ENCODE results near the gene DCANP1.

Gene DCANP1

GRCh38 chr5:135447298-135447929 lies at the start of gene DCANP1:
Gene DCANP1 (minus strand): TSS chr5:135447348. CDS start chr5:135447108, 240 bp downstream.
- DNase-seq: no peak

GRCh38 chr5:135495531-135495930 lies 48.4 kb upstream of the DCANP1 start:
- DNase-seq: peak; percentile 34

GRCh38 chr5:135494196-135494595 lies 47.0 kb upstream of the DCANP1 start:
- DNase-seq: no peak

GRCh38 chr5:135493406-135494180 lies 46.4 kb upstream of the DCANP1 start:
- DNase-seq: peak; percentile 90

GRCh38 chr5:135492319-135492626 lies 45.1 kb upstream of the DCANP1 start:
- peak; percentile 32 for DNase-seq

- DNase-seq: no peak
Measured at GRCh38 chr5:135491552-135492318, 44.6 kb upstream of the DCANP1 start.

GRCh38 chr5:135491038-135491551 lies 43.9 kb upstream of the DCANP1 start:
- no peak for DNase-seq

- no peak for DNase-seq
Measured at GRCh38 chr5:135490245-135491037, 43.3 kb upstream of the DCANP1 start.

- no peak for DNase-seq
Measured at GRCh38 chr5:135489466-135490244, 42.5 kb upstream of the DCANP1 start.

GRCh38 chr5:135488727-135489465 lies 41.7 kb upstream of the DCANP1 start:
- no peak for DNase-seq

GRCh38 chr5:135487839-135488514 lies 40.8 kb upstream of the DCANP1 start:
- no peak for DNase-seq

- DNase-seq: no peak
Measured at GRCh38 chr5:135487037-135487395, 39.9 kb upstream of the DCANP1 start.

- DNase-seq: no peak
Measured at GRCh38 chr5:135486131-135487036, 39.2 kb upstream of the DCANP1 start.

- no peak for DNase-seq
Measured at GRCh38 chr5:135484674-135485086, 37.5 kb upstream of the DCANP1 start.

GRCh38 chr5:135483254-135483653 lies 36.1 kb upstream of the DCANP1 start:
- DNase-seq: no peak

- peak; percentile 41 for DNase-seq
Measured at GRCh38 chr5:135482381-135482933, 35.3 kb upstream of the DCANP1 start.

- DNase-seq: no peak
Measured at GRCh38 chr5:135481909-135482311, 34.8 kb upstream of the DCANP1 start.

- DNase-seq: peak; percentile 83
Measured at GRCh38 chr5:135481387-135481786, 34.2 kb upstream of the DCANP1 start.

- no peak for DNase-seq
Measured at GRCh38 chr5:135480511-135480910, 33.4 kb upstream of the DCANP1 start.

Data from suppressor macrophage treated with lipopolysaccharide for 4 hours (primary cell).